ENCODE data around the gene TSR1. TPM values are rescaled to one million over a fixed set of nuclear protein-coding genes. Genes with fewer than 3 reads are reported as not detected.

The TSR1 gene
- total and polyA plus RNA-seq, 2 donors (not counting 1 experiment from before 2014, with no cell fraction given) = 13.7 to 42.4 TPM

GRCh38 chr17:2366747-2367494 is 30.7 kb upstream of the TSR1 start:
- no peak overlapping the region for H3K4me3 ChIP-seq (replicated peaks in 1 of 4; ENCODE audit: control extremely low read depth in 1 of 4, insufficient read depth in 1 of 4, low read depth in 3 of 4, low read length in 4 of 4)
- no peak overlapping the region for H3K4me2 ChIP-seq (ENCODE audit: extremely low read depth, insufficient read depth, low read length)
- no peaks in the 10 kb centered on the region for H3K79me2 ChIP-seq (ENCODE audit: control insufficient read depth, insufficient read depth, low read length)
- H3K36me3 ChIP-seq (ENCODE audit: control insufficient read depth, insufficient read depth, low read length) = peaks cover 9% of the 10 kb centered on the region
- H3K27ac ChIP-seq (ENCODE audit: insufficient read depth, low read length) = no peak overlapping the region
- no peak overlapping the region for H3K9ac ChIP-seq (ENCODE audit: insufficient read depth, low read length)
- H3K27me3 ChIP-seq (ENCODE audit: control insufficient read depth, insufficient read depth, low read length) = no peaks in the 10 kb centered on the region
- H4K20me1 ChIP-seq (ENCODE audit: control insufficient read depth, extremely low read depth, insufficient read depth, low read length) = no peaks in the 10 kb centered on the region
- H3K4me1 ChIP-seq (ENCODE audit: control insufficient read depth, extremely low read depth, insufficient read depth, low read length) = no peaks in the 10 kb centered on the region
- TF ChIP-seq EZH2 (IDR thresholded peaks at IDR 0.05; ENCODE audit: low read length, missing control alignments) = no peak
- peak in 1 of 2 donors; percentile 23 for TF ChIP-seq CTCF (conservative IDR thresholded peaks at IDR 0.05 in 1 of 2, IDR thresholded peaks at IDR 0.05 in 1 of 2; ENCODE audit: low read depth in 1 of 2, low read length in 2 of 2)
- no peak overlapping the region for H2AFZ ChIP-seq (ENCODE audit: low read length)
- H3K9me3 ChIP-seq (ENCODE audit: control insufficient read depth, insufficient read depth, low read depth, low read length) = no peaks in the 10 kb centered on the region
- no peak for DNase-seq (ENCODE audit: low read depth in 2 of 2)

- no peaks in the 10 kb centered on the region for H3K9me3 ChIP-seq (ENCODE audit: control insufficient read depth, insufficient read depth, low read depth, low read length)
- H3K27ac ChIP-seq (ENCODE audit: insufficient read depth, low read length) = no peak overlapping the region
- H4K20me1 ChIP-seq (ENCODE audit: control insufficient read depth, extremely low read depth, insufficient read depth, low read length) = no peaks in the 10 kb centered on the region
- no peak overlapping the region for H2AFZ ChIP-seq (ENCODE audit: low read length)
- H3K4me1 ChIP-seq (ENCODE audit: control insufficient read depth, extremely low read depth, insufficient read depth, low read length) = no peaks in the 10 kb centered on the region
- no peak for DNase-seq (ENCODE audit: low read depth in 2 of 2)
- H3K9ac ChIP-seq (ENCODE audit: insufficient read depth, low read length) = no peak overlapping the region
- H3K27me3 ChIP-seq (ENCODE audit: control insufficient read depth, insufficient read depth, low read length) = no peaks in the 10 kb centered on the region
- H3K4me2 ChIP-seq (ENCODE audit: extremely low read depth, insufficient read depth, low read length) = no peak overlapping the region
- H3K4me3 ChIP-seq (replicated peaks in 1 of 4; ENCODE audit: control extremely low read depth in 1 of 4, insufficient read depth in 1 of 4, low read depth in 3 of 4, low read length in 4 of 4) = no peak overlapping the region
- H3K36me3 ChIP-seq (ENCODE audit: control insufficient read depth, insufficient read depth, low read length) = peaks cover 7% of the 10 kb centered on the region
- H3K79me2 ChIP-seq (ENCODE audit: control insufficient read depth, insufficient read depth, low read length) = no peaks in the 10 kb centered on the region
- TF ChIP-seq CTCF (conservative IDR thresholded peaks at IDR 0.05 in 1 of 2, IDR thresholded peaks at IDR 0.05 in 1 of 2; ENCODE audit: low read depth in 1 of 2, low read length in 2 of 2) (no peak), EZH2 (IDR thresholded peaks at IDR 0.05; ENCODE audit: low read length, missing control alignments) (no peak)
Observed at GRCh38 chr17:2365132-2365531, 28.9 kb upstream of the TSR1 start.

GRCh38 chr17:2364763-2365116 is 28.5 kb upstream of the TSR1 start:
- H3K36me3 ChIP-seq (ENCODE audit: control insufficient read depth, insufficient read depth, low read length) = peaks cover 7% of the 10 kb centered on the region
- H3K4me3 ChIP-seq (replicated peaks in 1 of 4; ENCODE audit: control extremely low read depth in 1 of 4, insufficient read depth in 1 of 4, low read depth in 3 of 4, low read length in 4 of 4) = no peak overlapping the region
- no peak overlapping the region for H3K4me2 ChIP-seq (ENCODE audit: extremely low read depth, insufficient read depth, low read length)
- H3K27ac ChIP-seq (ENCODE audit: insufficient read depth, low read length) = no peak overlapping the region
- H4K20me1 ChIP-seq (ENCODE audit: control insufficient read depth, extremely low read depth, insufficient read depth, low read length) = no peaks in the 10 kb centered on the region
- H3K9me3 ChIP-seq (ENCODE audit: control insufficient read depth, insufficient read depth, low read depth, low read length) = no peaks in the 10 kb centered on the region
- H2AFZ ChIP-seq (ENCODE audit: low read length) = no peak overlapping the region
- no peak for DNase-seq (ENCODE audit: low read depth in 2 of 2)
- H3K9ac ChIP-seq (ENCODE audit: insufficient read depth, low read length) = no peak overlapping the region
- peaks cover 1% of the 10 kb centered on the region for H3K4me1 ChIP-seq (ENCODE audit: control insufficient read depth, extremely low read depth, insufficient read depth, low read length)
- H3K27me3 ChIP-seq (ENCODE audit: control insufficient read depth, insufficient read depth, low read length) = no peaks in the 10 kb centered on the region
- no peaks in the 10 kb centered on the region for H3K79me2 ChIP-seq (ENCODE audit: control insufficient read depth, insufficient read depth, low read length)
- TF ChIP-seq CTCF (conservative IDR thresholded peaks at IDR 0.05 in 1 of 2, IDR thresholded peaks at IDR 0.05 in 1 of 2; ENCODE audit: low read depth in 1 of 2, low read length in 2 of 2) (no peak), EZH2 (IDR thresholded peaks at IDR 0.05; ENCODE audit: low read length, missing control alignments) (no peak)
